Measurements from ENCODE around the gene ADGRV1.
"Not testable (repeated sequence)": the region's sequence is repeated elsewhere in the genome, so short reads cannot be mapped to it uniquely, and the experiment has no call there.

ADGRV1 gene

DNA sequence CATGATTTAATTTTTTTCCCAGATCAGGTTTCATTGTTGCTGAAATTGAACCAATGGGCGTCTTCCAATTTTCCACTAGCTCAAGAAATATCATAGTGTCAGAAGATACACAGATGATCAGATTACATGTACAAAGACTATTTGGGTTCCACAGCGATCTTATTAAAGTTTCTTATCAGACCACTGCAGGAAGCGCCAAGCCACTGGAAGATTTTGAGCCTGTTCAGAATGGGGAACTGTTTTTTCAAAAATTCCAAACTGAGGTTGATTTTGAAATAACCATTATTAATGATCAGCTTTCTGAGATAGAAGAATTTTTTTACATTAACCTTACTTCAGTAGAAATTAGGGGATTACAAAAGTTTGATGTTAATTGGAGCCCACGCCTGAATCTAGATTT, 251.6 kb downstream of the ADGRV1 start:
- DNase-seq (ENCODE audit: low read depth), result no peak

DNA sequence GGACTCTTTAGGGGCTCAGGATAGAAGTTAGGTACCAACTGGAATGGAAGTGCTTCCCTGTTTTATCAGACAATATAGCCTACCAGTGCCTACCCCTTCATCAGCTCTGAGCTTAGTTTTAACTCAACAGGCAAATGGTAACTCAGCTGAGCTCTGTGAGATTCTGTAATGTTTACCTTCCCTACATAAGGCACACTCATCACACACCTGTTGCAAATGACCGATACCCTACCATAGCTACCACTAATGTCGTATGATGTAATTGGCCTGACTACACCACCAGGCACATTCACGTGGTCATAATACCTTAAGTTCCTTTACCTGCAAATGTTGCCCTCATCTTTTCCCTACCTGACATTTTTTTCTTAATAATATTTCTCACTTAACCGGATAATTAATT, 254.8 kb downstream of the ADGRV1 start:
- DNase-seq (ENCODE audit: low read depth), result no peak

GRCh38 chr5:90822062-90822461, 263.5 kb downstream of the ADGRV1 start:
- not testable (repeated sequence) for DNase-seq (ENCODE audit: low read depth)

- no peak for DNase-seq (ENCODE audit: low read depth)
These were observed 265.8 kb downstream of the ADGRV1 start for GRCh38 chr5:90824436-90824835.

GRCh38 chr5:90830058-90830457, 271.5 kb downstream of the ADGRV1 start:
- DNase-seq (ENCODE audit: low read depth), result no peak

- DNase-seq (ENCODE audit: low read depth), result no peak
These were observed 275.2 kb downstream of the ADGRV1 start for GRCh38 chr5:90833753-90834152.

- DNase-seq (ENCODE audit: low read depth), result no peak
These were observed 276.1 kb downstream of the ADGRV1 start for GRCh38 chr5:90834711-90835110.

DNA sequence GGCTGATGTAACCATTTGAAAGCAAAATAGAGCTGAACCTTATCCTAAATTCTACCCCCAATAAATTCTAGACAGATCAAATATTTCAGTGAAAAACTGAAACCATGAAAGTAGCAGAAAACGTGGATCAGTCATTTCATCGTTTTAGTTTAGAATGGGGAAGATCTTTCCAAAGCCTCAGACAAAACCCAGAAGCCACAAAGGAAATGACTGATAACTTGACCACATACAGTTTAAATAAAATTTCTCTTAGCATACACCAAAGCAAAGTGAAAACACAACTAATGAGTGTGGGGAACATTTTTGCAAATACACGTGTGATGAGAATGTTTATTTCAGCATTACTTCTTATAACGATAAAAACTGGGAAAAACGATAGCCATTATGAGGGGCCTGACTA, 284.8 kb downstream of the ADGRV1 start:
- no peak for DNase-seq (ENCODE audit: low read depth)

- DNase-seq (ENCODE audit: low read depth), result no peak
These were observed 286.3 kb downstream of the ADGRV1 start for GRCh38 chr5:90844931-90845330.

DNA sequence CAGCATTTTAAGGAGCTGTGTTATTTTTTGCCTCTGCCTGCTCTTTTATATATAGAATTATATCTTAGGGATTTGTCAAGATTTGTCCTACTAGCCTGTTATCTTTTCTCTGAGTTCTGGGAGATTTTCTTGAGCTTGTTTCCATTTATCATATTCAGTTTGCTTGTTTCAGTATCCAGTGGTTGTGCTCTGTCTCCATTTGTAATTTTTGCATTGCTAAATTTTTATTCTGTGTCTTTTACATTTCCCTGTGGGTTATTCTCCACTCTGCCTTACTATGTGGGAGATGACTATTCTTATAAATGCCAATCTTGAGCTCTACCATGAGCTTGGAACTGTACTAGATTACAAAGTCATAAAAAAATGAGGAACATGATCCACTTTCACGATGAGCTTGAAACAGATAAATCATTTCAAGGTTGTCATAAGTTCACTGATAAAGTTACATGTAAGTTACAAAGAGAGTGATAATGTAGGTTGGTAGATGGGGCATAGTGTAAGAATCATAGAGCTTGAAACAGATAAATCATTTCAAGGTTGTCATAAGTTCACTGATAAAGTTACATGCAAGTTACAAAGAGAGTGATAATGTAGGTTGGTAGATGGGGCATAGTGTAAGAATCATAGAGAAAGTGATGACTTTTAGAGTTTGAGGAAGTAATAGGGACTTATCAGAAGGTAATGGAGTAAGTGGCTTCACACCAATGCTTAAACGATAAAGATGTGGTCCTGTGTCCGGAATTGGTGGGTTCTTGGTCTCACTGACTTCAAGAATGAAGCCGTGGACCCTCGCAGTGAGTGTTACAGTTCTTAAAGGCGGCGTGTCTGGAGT, 287.3 kb downstream of the ADGRV1 start:
- no peak for DNase-seq (ENCODE audit: low read depth)

GRCh38 chr5:90847606-90848005, 289.0 kb downstream of the ADGRV1 start:
- DNase-seq (ENCODE audit: low read depth), result not testable (repeated sequence)

DNA sequence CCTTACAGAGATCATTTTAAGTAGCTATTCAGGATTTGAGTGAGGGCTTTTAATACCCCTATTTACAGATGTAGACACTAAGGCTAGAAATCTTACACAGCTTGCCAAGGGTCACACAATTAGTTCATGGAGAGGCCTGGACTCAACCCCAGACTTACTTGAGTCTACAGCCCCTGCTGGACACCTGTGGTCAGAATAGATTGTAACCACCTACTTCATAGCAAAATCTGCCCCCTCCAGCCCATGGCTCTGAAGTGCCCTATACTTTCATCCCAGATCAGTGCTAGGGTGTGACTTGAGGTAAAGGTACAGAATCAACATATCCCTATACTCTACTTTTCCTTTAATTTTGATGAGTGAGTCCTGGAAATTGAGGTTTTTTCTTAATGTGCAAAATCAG, 291.3 kb downstream of the ADGRV1 start:
- DNase-seq (ENCODE audit: low read depth), result no peak

DNA sequence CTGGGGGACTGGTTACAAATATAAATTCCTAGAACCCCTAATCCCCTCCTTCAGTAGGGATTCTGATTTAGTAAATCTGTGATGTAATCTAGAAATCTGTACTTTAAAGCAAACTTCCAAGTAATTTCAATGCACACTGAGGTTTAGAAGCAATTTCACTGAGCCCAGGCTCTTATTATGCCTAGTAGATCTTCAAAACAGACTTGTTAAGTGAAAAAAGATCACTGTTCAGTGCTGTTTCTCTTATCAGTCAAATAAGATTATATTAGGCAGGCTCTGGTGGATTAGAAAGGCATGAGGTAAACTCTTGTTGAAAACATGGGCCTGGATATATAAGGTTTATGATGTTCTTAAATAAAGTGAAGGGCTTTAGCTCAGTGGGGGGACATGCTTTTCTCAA, 293.9 kb downstream of the ADGRV1 start:
- DNase-seq (ENCODE audit: low read depth), result no peak

DNA sequence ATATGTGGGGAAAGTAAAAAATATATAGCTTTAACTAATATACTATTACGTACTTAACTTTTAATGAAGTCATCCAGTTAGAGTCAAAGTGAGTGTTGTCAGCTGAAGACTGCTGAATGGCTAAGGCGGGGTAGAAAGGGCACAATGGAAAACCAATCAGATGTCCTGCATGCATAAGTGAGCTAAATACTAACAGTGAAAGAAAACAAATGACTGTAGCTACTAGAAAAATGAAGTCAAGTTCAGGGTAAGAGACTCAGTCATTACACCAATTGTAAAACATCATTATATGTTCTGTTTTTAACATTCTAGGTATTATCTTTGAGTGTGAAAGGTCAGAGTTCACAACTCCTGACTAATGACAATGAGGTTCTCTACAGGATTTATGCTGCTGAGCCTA, 295.2 kb downstream of the ADGRV1 start:
- DNase-seq (ENCODE audit: low read depth), result no peak

GRCh38 chr5:90854169-90854568, 295.6 kb downstream of the ADGRV1 start:
- DNase-seq (ENCODE audit: low read depth), result no peak

DNA sequence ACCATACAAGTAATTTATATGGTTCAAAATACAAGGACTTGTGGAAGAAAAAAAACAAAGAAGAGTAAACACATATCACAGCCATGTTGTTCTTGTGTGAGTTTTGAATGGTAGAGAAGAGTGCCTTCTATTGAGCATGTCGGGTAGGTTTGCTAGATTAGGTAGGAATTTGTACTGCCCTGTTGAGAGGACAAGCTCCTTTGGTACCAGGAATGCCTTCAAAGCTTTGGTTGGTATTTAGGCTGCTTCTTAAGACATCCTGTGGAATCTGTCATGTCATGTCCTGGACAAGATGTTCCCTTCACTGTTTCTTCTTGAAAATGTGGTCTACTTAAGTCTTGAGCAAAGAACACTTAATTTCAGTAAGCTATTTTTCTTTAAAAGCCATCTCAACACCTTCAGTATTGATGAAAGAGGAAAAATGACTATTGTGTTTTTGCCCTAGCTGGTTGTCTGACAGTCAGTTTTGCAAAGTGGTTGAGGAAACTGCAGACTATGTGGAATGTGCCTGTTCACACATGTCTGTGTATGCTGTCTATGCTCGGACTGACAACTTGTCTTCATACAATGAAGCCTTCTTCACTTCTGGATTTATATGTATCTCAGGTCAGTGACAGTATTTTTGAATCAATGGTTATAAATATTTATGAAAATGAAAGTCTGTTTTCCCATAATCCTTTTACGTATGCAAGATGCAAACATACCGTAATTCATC, 296.9 kb downstream of the ADGRV1 start:
- DNase-seq (ENCODE audit: low read depth), result no peak

- no peak for DNase-seq (ENCODE audit: low read depth)
These were observed 303.4 kb downstream of the ADGRV1 start for GRCh38 chr5:90861843-90862586.

DNA sequence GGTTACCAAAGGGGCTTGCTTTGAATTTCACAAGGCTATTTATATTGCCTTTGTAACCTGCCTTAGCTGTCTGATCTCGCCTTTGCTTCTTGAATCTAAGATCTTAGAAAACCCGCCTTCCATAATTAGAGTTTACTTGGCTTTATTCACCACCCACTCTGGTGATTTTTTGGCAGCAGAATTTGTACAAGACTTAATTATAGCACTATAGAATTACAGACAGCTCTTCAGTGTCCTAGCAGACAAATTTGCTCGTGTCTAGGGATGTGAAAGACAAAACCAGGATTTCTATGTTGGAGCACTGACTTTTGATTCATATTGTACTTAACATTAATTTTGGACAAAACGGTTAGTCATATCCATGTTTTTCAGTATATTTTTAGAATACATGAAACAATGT, 306.6 kb downstream of the ADGRV1 start:
- DNase-seq (ENCODE audit: low read depth), result no peak

GRCh38 chr5:90866333-90866732, 307.7 kb downstream of the ADGRV1 start:
- DNase-seq (ENCODE audit: low read depth), result no peak

- DNase-seq (ENCODE audit: low read depth), result no peak
These were observed 308.5 kb downstream of the ADGRV1 start for GRCh38 chr5:90866915-90867731.

DNA sequence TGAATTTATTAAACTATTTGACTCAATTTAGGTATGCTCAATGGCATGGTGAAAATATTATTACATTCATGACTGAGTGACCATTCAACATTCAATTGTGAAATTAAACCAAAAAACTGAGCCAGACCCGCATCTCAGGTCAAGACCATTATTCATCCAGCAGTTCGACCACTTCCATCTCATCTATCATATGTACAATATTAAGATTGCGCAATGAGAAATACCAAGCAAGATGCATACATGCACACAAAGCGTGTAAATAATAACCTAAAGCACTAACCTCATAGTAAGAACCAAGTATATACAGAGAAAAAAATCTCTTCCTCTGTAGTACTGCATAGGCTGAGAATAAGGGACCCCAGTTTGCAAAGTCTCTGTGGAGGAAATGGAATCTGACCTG, 310.2 kb downstream of the ADGRV1 start:
- DNase-seq (ENCODE audit: low read depth), result no peak

- no peak for DNase-seq (ENCODE audit: low read depth)
These were observed 312.9 kb downstream of the ADGRV1 start for GRCh38 chr5:90871391-90871991.

Measured in stimulated activated CD8-positive, alpha-beta memory T cell treated with anti-CD3 and anti-CD28 coated beads, Interleukin-12 subunit alpha, Interleukin-12 subunit beta, amount 100 ng/mL, for 1 hour (primary cell).